Measurements from ENCODE around the gene TNFRSF19. TPM values are rescaled to one million over a fixed set of nuclear protein-coding genes. Genes with fewer than 3 reads are reported as not detected.

Gene TNFRSF19
- total and polyA plus RNA-seq, 2 of the 13 experiments (the other 11 are each of a cell fraction or from before 2014, with no cell fraction given): 75.3 to 77.7 TPM

DNA sequence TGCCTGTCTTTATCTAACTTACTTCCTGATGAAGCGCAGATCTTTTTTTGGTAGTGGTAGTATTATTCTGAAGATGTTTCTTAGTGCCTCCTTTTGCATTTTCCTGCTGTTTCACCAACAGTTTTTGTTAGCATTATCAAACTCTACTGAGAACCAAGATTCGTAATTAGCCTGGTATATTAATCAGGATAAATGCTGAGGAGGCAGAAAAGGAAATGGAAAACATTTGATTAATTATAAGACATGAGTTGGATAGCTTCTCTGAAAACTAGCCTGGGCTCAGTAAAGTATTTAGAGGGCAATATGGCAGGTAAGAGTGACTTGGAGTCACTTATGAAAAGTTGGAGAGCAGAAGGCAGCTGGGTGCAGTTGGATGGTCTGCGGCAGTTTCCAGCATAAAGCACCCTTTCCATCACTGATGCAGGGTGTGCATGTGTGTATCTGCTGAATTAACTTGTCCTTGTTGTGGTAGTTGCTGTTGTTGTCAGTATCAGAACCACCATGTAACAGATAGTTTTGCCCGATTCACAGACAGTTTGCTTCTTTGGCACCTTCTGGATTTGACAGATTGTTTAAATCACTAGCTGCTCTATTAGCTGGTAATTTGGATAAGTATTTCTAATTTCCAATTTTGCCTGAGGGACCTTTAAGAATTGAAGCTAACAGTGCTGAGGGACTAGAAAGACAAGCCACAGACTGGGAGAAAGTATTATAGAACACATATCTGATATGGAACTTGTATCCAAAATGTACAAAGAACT is 6.9 kb upstream of the TNFRSF19 start:
- H4K20me1 ChIP-seq (ENCODE audit: insufficient read depth, low read length): no peaks in the 10 kb centered on the region
- no peak overlapping the region for H2AFZ ChIP-seq (ENCODE audit: low read length)
- no peak overlapping the region for H3K27ac ChIP-seq (ENCODE audit: extremely low read length, insufficient read depth, low read length)
- H3K36me3 ChIP-seq (replicated peaks in 1 of 2; ENCODE audit: control insufficient read depth in 1 of 2, insufficient read depth in 2 of 2, low read length in 2 of 2): no peaks in the 10 kb centered on the region
- no peak overlapping the region for H3K9ac ChIP-seq (ENCODE audit: insufficient read depth, low read depth, low read length)
- intact Hi-C loops (cut with micrococcal nuclease; ENCODE audit: unreplicated experiment): no loop called here
- FAIRE-seq: no peak
- no peaks in the 10 kb centered on the region for H3K27me3 ChIP-seq (ENCODE audit: control insufficient read depth in 1 of 2, insufficient read depth in 2 of 2, low read length in 2 of 2)
- no peak overlapping the region for H3K4me2 ChIP-seq (ENCODE audit: low read depth, low read length)
- H3K4me1 ChIP-seq (ENCODE audit: insufficient read depth, low read length): peaks cover 48% of the 10 kb centered on the region
- no peaks in the 10 kb centered on the region for H3K9me3 ChIP-seq (ENCODE audit: low read length)
- POLR2A ChIA-PET: no interaction called here
- peak; percentile 80 for TF ChIP-seq MAFF (IDR thresholded peaks at IDR 0.05; ENCODE audit: low read depth, low read length)
- TF ChIP-seq MAFK (conservative IDR thresholded peaks at IDR 0.05 in 1 of 2, IDR thresholded peaks at IDR 0.05 in 1 of 2; ENCODE audit: low read length in 2 of 2): peak; percentile 77 to 86
- no peak for TF ChIP-seq ZEB1 (IDR thresholded peaks at IDR 0.05; ENCODE audit: insufficient replicate concordance, low read depth)
- CTCF ChIA-PET (ENCODE audit: low intra/inter-chr PET ratio, low total read pairs): no interaction called here
- WGBS (ENCODE audit: low lambda C conversion rate): over 99% methylated on average over 4 of the region's 4 CpGs
- H3K4me3 ChIP-seq (replicated peaks in 1 of 3; ENCODE audit: insufficient read depth in 1 of 3, low read depth in 2 of 3, low read length in 3 of 3): no peak overlapping the region
- no TSS peak for BruUV-seq (replicated peaks)
- no peak for DNase-seq (ENCODE audit: low spot score)
- no peaks in the 10 kb centered on the region for H3K79me2 ChIP-seq (ENCODE audit: insufficient read depth, low read length)
- in situ Hi-C loops (cut with HindIII; ENCODE audit: extremely low pct_ligation_motif_present, low pct_unique_long_range_greater_than_20kb): no loop called here
- ATAC-seq: no peak

DNA sequence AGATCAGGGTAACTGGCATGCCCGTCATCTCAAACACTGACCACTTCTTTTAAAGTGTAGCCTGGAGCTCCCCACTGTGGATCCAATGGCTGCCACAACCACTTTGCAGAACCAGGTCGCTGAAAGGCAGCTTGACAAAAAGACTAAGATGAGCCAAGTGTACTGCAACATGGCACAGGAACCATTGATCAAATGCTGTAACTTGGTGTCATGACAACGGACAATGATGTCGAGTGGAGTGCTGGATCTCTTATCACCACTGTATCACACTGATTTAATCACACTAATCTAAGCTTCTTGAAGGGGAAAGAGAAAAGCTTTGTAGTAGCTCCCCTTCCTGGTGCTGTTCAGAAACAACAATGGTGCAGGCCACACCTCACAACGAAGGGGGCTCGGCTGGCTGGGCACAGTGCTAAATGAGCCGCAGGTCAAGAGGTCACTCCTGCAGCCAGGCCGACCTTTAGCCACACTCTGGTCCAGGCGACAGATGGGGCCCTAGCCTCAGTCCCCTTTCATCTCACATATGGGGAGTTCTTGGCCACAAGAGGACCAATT is 2.2 kb upstream of the TNFRSF19 start:
- CTCF ChIA-PET (ENCODE audit: low intra/inter-chr PET ratio, low total read pairs): interaction anchor here (0.8 kb wide), 1 partner anchor 57 kb away, joined by 3 read pairs; no protein-coding TSS in a partner anchor
- 21% methylated on average over 8 of the region's 9 CpGs for WGBS (ENCODE audit: low lambda C conversion rate)
- peaks cover 42% of the 10 kb centered on the region for H3K4me1 ChIP-seq (ENCODE audit: insufficient read depth, low read length)
- no peaks in the 10 kb centered on the region for H3K27me3 ChIP-seq (ENCODE audit: control insufficient read depth in 1 of 2, insufficient read depth in 2 of 2, low read length in 2 of 2)
- in situ Hi-C loops (cut with HindIII; ENCODE audit: extremely low pct_ligation_motif_present, low pct_unique_long_range_greater_than_20kb): loop anchor here (5.0 kb wide), 1 partner anchor 56 kb away; no protein-coding TSS in a partner anchor
- peak overlapping the region in 1 of 3 experiments; percentile 14; a peak in 2 of 6 replicates for H3K4me3 ChIP-seq (replicated peaks in 1 of 3; ENCODE audit: insufficient read depth in 1 of 3, low read depth in 2 of 3, low read length in 3 of 3)
- H2AFZ ChIP-seq (ENCODE audit: low read length): no peak overlapping the region
- peak; percentile 47 for FAIRE-seq
- peak overlapping the region; percentile 64 for H3K4me2 ChIP-seq (ENCODE audit: low read depth, low read length)
- H3K9ac ChIP-seq (ENCODE audit: insufficient read depth, low read depth, low read length): no peak overlapping the region
- peak; percentile 79 for ATAC-seq
- H4K20me1 ChIP-seq (ENCODE audit: insufficient read depth, low read length): no peaks in the 10 kb centered on the region
- no peaks in the 10 kb centered on the region for H3K9me3 ChIP-seq (ENCODE audit: low read length)
- H3K27ac ChIP-seq (ENCODE audit: extremely low read length, insufficient read depth, low read length): peak overlapping the region; percentile 51
- no TSS peak for BruUV-seq (replicated peaks)
- H3K79me2 ChIP-seq (ENCODE audit: insufficient read depth, low read length): peaks cover 19% of the 10 kb centered on the region
- H3K36me3 ChIP-seq (replicated peaks in 1 of 2; ENCODE audit: control insufficient read depth in 1 of 2, insufficient read depth in 2 of 2, low read length in 2 of 2): no peaks in the 10 kb centered on the region
- intact Hi-C loops (cut with micrococcal nuclease; ENCODE audit: unreplicated experiment): no loop called here
- POLR2A ChIA-PET: interaction anchor here (1.7 kb wide), 1 partner anchor 10 kb away, joined by 7 read pairs; no protein-coding TSS in a partner anchor
- peak; percentile 77 for DNase-seq (ENCODE audit: low spot score)
- no peak for TF ChIP-seq TCF7L2 (IDR thresholded peaks at IDR 0.05; ENCODE audit: low read depth, low read length)
- TF ChIP-seq SRSF4 (IDR thresholded peaks at IDR 0.05; ENCODE audit: low read depth, low read length, poor library complexity, severe bottlenecking): no peak
- no peak for TF ChIP-seq ZNF207 (IDR thresholded peaks at IDR 0.05; ENCODE audit: borderline replicate concordance)
- TF ChIP-seq SMC3 (IDR thresholded peaks at IDR 0.05; ENCODE audit: low read length): peak; percentile 29
- TF ChIP-seq, protein P1, sequence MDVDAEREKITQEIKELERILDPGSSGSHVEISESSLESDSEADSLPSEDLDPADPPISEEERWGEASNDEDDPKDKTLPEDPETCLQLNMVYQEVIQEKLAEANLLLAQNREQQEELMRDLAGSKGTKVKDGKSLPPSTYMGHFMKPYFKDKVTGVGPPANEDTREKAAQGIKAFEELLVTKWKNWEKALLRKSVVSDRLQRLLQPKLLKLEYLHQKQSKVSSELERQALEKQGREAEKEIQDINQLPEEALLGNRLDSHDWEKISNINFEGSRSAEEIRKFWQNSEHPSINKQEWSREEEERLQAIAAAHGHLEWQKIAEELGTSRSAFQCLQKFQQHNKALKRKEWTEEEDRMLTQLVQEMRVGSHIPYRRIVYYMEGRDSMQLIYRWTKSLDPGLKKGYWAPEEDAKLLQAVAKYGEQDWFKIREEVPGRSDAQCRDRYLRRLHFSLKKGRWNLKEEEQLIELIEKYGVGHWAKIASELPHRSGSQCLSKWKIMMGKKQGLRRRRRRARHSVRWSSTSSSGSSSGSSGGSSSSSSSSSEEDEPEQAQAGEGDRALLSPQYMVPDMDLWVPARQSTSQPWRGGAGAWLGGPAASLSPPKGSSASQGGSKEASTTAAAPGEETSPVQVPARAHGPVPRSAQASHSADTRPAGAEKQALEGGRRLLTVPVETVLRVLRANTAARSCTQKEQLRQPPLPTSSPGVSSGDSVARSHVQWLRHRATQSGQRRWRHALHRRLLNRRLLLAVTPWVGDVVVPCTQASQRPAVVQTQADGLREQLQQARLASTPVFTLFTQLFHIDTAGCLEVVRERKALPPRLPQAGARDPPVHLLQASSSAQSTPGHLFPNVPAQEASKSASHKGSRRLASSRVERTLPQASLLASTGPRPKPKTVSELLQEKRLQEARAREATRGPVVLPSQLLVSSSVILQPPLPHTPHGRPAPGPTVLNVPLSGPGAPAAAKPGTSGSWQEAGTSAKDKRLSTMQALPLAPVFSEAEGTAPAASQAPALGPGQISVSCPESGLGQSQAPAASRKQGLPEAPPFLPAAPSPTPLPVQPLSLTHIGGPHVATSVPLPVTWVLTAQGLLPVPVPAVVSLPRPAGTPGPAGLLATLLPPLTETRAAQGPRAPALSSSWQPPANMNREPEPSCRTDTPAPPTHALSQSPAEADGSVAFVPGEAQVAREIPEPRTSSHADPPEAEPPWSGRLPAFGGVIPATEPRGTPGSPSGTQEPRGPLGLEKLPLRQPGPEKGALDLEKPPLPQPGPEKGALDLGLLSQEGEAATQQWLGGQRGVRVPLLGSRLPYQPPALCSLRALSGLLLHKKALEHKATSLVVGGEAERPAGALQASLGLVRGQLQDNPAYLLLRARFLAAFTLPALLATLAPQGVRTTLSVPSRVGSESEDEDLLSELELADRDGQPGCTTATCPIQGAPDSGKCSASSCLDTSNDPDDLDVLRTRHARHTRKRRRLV (CRISPR knock-in tag; IDR thresholded peaks at IDR 0.05): no peak
